G401.6 (cell line): ENCODE results near the gene DMD.

Source experiments
- FAIRE-seq: peaks from 2 replicates; lab custom pipeline; 2012; peaks lifted over from hg19 to GRCh38; lab: Jason Lieb, UNC

Gene DMD

DNA sequence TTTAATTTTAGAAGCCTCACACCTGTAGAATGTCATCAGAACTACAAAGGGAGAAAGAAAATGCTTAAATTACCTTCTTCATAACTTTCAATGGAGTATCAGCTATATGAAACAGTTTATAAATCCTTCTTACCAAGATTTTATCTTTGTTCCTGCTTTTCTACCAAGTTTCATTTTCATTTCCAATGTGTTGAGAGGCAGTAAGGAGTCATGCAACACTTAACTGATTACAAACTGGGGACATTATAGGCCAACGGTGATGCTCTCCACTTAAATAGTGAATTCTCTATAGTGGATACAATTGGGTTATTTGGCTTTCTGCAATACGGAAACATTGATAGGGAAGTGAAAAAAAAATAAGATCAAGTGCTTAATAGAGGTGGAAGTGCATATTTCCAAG is 1994.3 kb downstream of the DMD start:
- FAIRE-seq: peak; percentile 40

GRCh38 chrX:31215277-31215815 is 1996.0 kb downstream of the DMD start:
- no peak for FAIRE-seq

GRCh38 chrX:31213941-31214340 is 1997.4 kb downstream of the DMD start:
- FAIRE-seq: peak; percentile 83

DNA sequence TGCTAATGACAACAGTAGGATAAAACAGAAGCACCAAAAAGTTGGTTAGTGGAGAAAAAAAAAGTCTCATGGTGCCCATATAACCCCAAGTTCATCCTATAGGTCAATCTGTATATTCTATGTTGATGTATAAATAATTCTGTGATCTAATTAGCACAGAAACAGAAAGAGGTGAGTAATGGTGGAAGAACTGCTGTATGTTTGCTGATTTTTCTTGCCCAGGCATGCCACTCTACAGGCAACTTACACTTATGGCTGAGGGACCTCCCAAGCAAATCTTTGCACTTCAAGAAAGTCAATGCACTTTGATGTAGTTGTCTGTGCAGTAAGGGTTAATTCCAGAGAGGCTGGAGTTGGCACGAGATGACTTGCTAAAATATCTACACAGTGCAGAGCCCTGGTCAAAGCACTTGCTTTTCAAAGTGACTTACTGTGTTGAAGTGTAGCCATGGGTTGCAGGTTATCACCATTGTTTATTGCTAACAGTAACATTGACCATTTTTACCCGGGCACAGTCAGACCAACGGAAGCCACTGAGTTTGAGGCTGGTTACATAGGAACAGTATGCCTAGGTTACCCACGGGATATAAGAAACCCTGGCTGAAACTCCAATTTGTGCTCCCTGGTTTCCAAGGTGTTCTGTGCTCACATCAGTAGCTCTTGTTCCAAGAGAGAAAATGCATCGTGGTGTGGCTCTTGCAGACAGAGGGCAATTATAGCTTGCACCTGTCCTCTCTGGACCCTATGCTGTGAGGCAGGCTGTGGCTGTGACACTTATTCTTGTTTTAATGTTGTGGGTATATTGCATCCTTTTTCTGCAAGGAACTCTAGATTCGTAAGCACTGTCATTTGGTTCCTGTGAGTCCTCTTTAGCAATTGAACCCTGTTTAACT is 1998.2 kb downstream of the DMD start:
- no peak for FAIRE-seq

DNA sequence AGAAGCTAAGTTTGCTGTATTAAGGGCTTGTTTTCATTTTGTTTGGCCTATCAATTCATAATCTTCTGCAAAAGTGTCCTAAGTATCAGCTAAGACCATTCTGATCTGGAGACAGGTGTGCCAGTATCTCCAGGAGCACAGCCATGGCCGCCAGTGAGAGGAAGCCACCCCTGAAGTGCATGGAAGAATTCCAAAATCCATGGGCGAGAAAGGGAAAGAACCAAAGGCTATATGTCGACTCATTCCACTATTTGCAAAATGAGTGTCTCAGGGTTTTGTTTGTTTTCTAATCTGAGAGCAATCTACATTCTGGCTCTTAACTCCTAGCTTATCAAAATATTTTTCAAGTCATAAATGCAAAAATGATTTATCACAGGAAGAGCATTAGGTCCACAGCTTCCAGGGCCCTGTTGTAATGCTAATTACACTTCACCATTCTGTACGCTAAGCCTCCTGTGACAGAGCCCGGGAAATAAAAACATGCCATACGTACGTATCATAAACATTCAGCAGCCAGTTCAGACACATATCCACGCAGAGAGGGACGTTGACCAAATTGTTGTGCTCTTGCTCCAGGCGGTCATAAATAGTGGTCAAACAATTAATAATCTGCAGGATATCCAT is 2002.2 kb downstream of the DMD start:
- peak; percentile 54 for FAIRE-seq

DNA sequence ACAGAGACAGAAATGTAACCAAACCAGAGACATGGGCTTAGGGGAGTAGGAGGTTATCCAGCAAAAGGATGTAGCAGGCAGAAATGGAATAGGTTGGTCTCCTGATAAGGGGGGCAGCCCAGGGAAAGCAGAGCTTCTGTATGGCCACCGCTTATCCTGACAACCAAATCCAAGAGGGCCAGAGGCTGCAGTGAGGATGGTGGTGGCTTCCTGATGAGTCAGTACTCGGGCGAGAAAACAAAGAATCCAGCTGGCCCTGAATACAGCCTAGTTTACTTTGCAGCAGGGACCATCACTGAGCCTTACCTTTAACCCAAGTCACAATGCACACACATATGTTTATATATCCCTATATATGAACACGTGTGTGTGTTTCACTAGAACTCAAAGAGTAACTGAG is 2009.8 kb downstream of the DMD start:
- no peak for FAIRE-seq

DNA sequence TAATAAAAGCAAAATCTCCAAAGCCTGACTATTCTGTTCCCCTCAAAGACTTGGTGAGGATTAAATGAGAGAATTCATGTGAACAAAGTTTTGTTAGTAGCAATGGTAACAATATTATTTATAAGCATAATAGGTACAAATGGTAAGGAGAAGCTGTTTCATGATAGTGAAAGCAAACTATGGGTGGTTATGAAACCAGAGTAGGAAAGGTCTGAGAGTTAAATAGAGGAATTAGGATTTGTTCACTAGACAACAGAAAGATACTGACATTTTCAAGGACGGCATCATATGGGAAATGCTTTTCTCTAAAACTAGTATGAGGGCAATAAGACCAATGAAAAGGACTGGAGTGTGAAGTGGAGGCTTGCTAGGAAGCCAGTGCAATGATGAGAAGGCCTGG is 2010.9 kb downstream of the DMD start:
- no peak for FAIRE-seq

GRCh38 chrX:31199840-31200114 is 2011.6 kb downstream of the DMD start:
- FAIRE-seq: no peak

DNA sequence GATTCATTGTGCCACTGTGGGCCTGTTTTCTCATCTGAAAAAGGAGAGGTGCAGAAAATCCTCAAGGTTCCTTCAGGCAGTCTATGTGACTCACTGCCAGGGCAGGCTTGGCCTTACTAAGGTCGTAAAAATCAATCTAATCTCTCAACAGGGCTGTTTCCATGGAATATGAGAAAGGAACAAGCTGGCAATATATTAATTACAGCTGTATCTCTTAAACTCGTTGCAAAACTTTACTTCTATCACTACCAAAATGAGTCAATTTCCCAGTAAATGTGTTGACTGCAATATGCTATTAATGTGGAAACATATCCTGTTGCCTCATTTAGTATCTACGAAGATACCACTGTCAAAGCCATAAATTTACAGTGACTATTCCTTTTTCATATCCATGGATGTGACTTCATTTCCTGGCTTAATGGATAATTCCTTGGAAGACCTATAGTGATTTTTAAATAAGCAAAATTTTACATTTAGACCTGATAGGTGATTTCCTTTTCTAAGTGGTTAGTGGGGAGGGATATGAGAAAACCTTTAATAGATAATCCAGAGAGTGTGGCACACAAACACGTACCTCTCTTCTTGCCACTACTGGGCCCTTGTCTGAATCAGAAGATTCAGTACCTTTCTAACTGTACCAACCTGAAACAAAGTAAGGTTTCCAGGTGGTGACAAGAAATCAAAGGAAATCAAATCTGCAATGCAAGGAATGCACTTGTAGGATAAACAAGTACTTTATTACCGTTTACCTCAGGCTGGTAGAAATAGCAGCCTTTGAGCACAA is 2012.1 kb downstream of the DMD start:
- FAIRE-seq: no peak

GRCh38 chrX:31190221-31190975 is 2021.0 kb downstream of the DMD start:
- no peak for FAIRE-seq

GRCh38 chrX:31186693-31187338 is 2024.5 kb downstream of the DMD start:
- FAIRE-seq: no peak

DNA sequence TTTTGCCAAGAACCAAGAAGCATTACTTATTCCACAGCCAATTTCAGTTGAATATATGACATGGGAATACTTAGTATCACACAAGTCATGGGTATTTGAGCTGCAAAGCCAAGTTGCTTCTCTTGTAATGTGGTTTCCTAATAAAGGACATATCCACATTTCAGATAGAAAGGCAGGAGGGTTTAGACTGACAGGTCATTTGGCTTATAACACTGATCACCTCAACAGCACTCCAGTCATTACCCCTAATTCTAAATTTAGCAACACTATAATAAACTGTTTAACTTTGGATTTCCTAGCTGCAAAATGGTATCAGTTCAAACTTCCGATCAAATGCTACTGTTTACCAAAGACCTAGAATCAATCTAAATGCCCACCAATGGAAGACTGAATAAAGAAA is 2025.5 kb downstream of the DMD start:
- no peak for FAIRE-seq

DNA sequence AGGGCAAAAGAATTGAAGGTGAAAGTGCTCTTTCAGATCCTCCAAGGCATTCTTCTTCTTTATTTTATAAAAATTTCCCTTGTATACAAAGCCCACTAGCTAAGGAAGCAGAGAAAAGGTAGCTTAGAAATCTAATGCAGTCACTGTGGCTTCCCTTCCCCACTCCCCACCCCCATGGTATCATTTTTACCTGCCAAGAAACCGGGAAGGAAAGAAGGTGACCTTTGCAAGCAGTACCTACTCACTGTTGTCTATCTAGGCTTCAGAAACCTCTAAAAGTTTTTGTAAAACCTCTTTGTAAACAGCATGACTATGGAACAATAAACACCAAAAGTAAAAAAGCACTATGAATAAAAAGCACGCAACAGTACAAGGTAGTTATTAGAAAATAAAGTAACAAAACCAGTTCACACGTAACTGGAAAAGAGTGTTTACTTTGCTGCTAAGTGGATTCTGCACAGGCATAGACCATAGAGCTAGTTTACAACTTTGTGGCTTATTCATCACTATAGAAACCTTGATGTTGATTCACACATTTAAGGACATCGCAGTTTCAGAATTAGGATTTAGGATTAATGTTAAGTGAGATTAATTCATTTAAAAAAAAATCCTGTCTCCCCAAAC is 2029.9 kb downstream of the DMD start:
- FAIRE-seq: no peak

- FAIRE-seq: no peak
Measured at GRCh38 chrX:31179203-31179602, 2032.1 kb downstream of the DMD start.

DNA sequence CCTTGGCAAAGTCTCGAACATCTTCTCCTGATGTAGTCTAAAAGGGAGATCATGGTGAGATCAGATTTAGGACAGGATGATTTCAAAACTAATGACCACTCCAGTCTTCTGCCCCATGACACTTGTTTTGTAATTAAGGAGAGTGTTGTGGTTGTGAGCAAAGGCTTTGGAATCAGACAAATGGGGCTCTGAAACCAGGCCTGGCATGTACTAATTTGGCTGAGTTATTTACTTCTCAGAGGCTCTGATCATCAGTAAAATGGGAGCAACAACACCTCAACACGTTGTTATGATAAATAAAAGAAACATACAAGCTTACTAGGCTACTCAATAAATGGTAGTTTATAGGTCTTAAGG is 2032.6 kb downstream of the DMD start:
- FAIRE-seq: no peak

- peak; percentile 13 for FAIRE-seq
Measured at GRCh38 chrX:31178064-31178768, 2033.1 kb downstream of the DMD start.

DNA sequence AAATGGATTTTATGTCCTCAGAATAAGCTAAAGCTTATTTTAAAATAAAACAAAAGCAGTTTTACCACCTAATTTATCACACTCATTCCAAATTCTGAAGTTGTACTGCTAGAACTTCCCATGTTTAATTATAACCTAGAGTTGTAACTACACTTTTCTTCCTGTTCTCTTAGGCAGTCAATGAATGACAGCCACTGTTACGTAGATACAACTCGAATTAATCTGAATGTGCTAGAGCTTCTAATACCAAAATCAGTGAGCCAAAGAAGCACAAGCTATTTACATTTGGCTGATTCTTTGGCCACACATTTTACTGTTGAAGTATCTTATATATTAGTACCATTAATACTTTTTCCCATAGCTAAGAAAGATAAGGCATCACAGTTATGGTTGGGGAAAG is 2040.6 kb downstream of the DMD start:
- FAIRE-seq: no peak

- FAIRE-seq: no peak
Measured at GRCh38 chrX:31168551-31168950, 2042.8 kb downstream of the DMD start.

GRCh38 chrX:31166832-31167231 is 2044.5 kb downstream of the DMD start:
- no peak for FAIRE-seq

GRCh38 chrX:31166416-31166815 is 2044.9 kb downstream of the DMD start:
- no peak for FAIRE-seq
